GM21723 (cell line): Measurements from ENCODE around the gene MCUR1.
"Not testable (repeated sequence)": the region's sequence is repeated elsewhere in the genome, so short reads cannot be mapped to it uniquely, and the experiment has no call there.

Experiments used
- ATAC-seq: cut with Tn5 transposase; IDR thresholded peaks from one replicate; pipeline ENCODE4 v1.9.1; 2021; ENCODE audit warnings: mild to moderate bottlenecking, moderate library complexity; ENCODE audit not compliant: unreplicated experiment

Gene MCUR1, protein sequence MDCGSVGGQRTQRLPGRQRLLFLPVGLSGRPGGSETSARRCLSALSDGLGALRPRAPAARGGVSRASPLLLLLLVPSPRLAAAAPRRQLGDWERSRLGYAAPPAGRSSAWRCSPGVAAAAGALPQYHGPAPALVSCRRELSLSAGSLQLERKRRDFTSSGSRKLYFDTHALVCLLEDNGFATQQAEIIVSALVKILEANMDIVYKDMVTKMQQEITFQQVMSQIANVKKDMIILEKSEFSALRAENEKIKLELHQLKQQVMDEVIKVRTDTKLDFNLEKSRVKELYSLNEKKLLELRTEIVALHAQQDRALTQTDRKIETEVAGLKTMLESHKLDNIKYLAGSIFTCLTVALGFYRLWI

DNA sequence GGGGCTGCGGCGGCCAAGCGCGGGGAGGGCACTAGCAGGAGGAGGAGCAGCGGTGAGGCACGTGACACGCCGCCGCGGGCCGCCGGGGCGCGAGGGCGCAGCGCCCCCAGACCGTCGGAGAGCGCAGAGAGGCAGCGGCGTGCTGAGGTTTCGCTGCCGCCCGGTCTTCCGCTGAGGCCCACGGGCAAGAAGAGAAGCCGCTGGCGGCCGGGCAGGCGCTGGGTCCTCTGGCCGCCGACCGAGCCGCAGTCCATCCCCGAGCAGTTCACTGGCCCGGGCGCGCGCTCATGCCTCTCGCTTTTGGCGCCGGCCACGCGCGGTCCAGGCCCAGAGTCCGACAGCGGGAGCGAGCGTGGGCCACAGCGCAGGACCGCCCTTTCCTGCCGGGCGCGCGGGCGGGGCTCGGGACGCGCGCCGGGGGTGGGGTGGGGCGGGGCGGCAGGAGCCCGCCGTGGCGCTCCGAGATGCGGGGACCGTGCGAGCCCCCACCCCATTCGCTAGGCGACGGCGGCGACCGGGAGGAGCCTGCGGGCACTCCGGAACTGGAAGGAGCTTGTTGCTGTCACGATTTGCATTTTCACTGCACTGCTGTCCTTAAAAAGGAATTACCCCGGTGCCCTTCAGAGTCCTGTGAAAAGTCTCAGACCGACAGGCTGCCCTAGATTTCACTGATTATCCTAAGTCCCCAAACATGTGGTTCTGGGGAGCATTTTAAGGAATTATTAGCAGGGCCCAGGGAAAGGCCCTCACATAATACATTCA lies at the start of gene MCUR1:
Gene MCUR1, minus strand, starts transcription at position 382 of the 762 bp plus-strand sequence. Its CDS starts 128 bp downstream, at position 254.
- peak; percentile 84 for ATAC-seq

DNA sequence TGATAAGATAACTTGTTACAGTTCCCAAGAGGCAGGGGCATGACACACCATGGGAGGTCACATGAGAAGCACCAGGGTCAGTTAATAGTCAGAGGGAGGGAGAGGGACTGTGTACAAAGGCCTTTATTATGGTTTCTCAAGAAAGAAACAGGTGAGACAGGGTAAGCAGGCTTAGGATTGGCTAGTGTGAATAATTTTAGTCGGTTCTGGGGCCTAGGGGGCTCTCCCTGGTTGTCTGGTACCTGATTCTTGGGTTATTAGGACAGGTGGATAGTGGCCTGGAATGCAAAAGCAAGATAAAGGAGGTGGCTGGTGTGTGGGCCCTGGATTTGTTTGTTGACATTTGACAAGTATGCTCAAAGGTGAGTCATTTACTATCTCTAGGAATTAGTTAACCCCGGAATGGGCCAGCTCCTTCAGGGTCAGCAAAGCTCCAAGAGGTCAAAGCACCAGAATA lies 49.4 kb upstream of the MCUR1 start:
- no peak for ATAC-seq

DNA sequence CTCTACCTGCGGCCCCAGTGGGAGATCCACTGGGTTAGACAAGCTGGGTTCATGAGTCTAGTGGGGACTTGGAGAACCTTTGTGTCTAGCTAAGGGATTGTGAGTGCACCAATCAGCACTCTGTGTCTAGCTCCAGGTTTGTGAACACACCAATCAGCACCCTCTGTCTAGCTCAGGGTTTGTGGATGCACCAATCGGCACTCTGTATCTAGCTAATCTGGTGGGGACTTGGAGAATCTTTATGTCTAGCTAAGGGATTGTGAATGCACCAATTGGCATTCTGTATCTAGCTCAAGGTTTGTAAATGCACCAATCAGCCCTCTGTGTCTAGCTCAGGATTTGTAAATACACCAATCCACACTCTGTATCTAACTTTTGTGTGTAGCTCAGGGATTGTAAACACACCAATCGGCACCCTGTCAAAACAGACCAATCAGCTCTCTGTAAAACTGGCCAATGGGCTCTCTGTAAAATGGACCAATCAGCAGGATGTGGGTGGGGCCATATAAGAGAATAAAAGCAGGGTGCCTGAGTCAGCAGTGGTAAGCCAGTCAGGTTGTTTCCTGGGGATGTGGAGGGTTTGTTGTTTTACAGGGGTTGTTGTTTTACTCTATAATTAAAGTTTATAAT lies 46.3 kb upstream of the MCUR1 start:
- ATAC-seq, result not testable (repeated sequence)

DNA sequence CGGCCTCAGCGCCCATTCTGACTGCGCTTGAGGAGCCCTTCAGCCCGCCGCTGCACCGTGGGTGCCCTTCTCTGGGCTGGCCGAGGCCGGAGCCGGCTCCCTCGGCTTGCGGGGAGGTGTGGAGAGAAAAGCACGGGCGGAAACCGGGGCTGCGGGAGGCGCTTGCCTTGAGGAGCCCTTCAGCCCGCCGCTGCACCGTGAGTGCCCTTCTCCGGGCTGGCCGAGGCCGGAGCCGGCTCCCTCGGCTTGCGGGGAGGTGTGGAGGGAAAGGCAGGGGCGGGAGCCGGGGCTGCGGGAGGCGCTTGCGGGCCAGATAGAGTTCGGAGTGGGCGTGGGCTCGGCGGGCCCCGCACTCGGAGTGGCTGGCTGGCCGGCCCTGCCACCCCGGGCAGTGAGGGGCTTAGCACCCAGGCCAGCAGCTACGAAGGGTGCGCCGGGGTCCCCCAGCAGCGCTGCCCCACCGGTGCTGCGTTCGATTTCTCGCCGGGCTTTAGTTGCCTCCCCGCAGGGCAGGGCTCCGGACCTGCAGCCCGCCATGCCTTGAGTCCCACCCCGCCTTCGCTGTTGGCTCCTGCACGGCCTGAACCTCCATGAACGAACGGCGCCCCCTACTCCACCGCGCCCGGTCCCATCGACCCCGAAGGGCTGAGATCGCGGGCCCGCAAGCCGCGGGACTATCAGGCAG lies 45.7 kb upstream of the MCUR1 start:
- ATAC-seq, result no peak

- ATAC-seq, result no peak
Observed at GRCh38 chr6:13854716-13855250, 40.4 kb upstream of the MCUR1 start.

GRCh38 chr6:13853871-13854270 lies 39.5 kb upstream of the MCUR1 start:
- ATAC-seq, result no peak

DNA sequence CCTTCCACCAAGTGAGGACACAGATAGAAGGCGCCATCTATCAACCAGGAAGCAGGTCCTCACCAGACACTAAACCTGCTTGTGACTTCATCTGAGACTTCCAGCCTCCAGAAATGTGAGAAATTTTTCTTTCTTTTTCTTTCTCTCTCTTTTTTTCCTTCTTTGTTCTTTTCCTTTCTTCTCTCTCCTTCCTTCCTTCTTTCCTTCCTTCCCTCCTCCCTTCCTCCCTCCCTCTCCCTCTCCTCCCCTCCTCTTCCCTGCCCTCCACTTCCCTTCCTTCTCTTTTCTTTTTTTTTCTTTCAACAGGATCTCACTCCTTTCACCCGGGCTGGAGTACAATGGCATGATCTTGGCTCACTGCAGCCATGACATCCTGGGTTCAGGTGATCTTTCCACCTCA lies 37.4 kb upstream of the MCUR1 start:
- no peak for ATAC-seq

- no peak for ATAC-seq
Observed at GRCh38 chr6:13851330-13851729, 37.0 kb upstream of the MCUR1 start.

- not testable (repeated sequence) for ATAC-seq
Observed at GRCh38 chr6:13850690-13851089, 36.3 kb upstream of the MCUR1 start.

DNA sequence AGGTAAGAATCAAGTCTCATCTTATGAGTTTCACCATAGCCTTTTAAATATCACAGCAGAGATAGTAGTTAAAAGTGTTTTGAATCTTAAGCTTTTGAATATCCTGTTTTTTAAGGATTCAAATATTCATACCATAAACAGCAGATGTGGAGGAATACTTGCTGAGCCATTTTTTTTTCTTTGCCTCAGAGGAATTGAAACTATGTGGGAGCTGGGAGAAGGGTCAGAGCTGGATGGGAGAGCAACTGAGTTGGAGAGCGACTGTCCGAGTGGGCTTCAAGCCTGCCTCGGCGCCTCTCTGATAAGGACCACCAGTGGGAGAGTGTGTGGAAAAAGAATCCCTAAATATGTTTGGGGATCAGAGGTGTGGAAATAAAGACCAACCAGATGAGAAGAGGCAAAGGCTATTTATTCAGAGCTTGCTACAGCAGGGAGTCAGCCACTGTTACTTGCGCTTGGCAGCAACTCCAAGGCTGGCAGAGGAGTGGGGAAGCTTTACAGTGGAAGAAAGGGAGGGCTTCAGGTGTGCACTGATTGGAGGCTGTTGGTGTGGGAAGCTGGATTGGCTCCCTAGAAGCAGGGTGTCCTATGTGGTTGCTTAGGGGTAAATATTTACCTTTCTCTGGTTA lies 34.3 kb upstream of the MCUR1 start:
- ATAC-seq, result no peak

- no peak for ATAC-seq
Observed at GRCh38 chr6:13847326-13848050, 33.1 kb upstream of the MCUR1 start.

- no peak for ATAC-seq
Observed at GRCh38 chr6:13846841-13847240, 32.5 kb upstream of the MCUR1 start.

DNA sequence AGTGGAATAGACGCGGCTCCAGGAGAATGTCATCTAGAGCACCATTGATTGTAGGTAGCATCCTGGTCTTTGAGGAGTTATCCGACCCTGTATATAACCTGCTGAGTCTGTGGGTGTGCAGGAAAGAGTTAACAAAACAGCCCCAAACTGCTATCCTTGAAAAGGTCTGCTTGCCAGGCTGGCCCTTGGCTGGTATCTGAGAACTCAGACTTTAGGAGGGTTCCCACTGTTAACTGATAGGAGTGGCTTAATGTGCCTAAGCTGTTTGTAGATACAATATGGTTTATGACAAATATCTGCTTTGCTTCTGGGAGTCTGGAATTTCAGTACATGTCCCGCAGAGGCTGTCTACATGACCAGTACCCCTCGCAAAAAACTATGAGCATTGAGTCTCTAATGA lies 27.6 kb upstream of the MCUR1 start:
- ATAC-seq, result no peak

DNA sequence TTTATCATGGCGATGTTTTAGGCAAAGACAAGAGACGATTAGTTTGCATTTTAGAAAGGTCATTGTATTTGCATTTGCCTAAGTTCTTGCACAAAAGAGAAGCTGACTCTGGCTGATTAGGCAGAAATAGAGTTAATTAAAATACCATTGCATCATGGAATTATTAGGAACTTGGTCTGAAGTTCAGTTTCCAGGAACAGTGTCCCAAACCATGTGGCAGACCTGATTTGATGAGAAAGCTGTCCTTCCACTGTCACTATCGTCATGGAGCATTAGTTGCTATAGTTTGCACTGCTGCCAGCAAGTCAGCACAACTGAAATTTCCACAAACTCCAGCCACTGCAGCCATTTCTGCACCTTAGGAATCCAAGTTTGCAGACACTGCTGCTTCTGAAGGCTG lies 24.3 kb upstream of the MCUR1 start:
- ATAC-seq, result no peak

DNA sequence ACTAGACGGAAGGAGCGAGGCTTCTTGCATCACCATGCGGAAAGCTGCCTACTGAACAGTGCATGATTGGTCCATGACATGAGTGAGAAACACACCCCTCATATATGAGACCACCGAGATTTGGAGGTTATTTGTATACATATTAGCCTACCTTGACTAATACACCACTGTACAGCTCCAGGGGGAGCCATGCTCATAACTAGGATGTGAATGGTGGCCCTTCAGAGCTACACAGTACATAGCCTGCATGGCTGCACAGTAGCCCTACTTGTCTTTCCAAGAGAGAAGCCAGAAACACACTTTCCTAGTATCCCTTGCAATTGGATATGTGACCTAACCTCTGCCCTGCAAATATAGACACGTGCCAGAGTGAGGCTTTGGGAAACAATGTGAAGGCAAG lies 21.8 kb upstream of the MCUR1 start:
- no peak for ATAC-seq

- ATAC-seq, result no peak
Observed at GRCh38 chr6:13834790-13835189, 20.4 kb upstream of the MCUR1 start.

- not testable (repeated sequence) for ATAC-seq
Observed at GRCh38 chr6:13834018-13834417, 19.7 kb upstream of the MCUR1 start.

DNA sequence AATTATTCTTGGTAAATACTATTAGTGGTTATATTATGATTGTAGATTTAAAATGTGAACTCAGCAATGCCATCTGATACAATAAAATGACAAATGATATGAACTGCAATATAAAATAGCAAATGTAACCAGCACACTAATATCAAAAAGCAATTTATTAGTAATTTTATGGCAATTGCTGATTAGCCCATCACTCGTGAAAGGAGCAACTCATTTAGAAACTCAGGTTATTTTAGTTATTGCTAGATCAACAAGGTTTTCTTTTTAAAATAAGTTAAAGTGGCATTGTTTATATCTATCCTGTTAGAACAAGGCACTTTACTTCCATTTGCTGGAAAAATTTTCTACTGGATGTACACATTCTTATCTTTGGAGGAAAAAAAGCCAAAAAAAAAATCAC lies 18.4 kb upstream of the MCUR1 start:
- ATAC-seq, result no peak

GRCh38 chr6:13831615-13832014 lies 17.3 kb upstream of the MCUR1 start:
- ATAC-seq, result no peak

GRCh38 chr6:13830803-13831202 lies 16.4 kb upstream of the MCUR1 start:
- ATAC-seq, result no peak
